Measurements from ENCODE around the gene CCP110. TPM values are rescaled to one million over a fixed set of nuclear protein-coding genes. Genes with fewer than 3 reads are reported as not detected.
A peak's percentile ranks its signal among the peaks of the same experiment; 100 is the strongest.

The CCP110 gene
- total and polyA plus RNA-seq, 2 experiments from 2014 or later, result 8.6 to 11.7 TPM

DNA sequence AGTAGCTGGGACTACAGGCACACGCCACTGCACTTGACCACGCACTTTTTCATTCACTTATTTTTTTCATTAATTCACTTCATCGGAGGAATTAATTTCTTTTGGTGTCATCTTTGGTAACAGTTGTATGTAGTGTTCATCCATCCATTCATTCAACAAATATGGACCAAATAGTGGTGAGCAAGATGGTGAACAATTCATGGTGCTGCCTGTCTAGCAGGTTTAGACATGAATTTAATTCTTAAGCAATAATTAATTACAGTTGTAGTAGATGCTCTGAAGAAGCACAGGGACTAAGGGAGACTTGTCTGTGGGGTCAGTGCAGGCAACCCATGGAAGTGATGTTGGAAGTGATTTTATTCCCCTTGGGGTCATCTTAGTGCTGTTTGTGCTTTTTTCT, 24.3 kb upstream of the CCP110 start:
- H3K27me3 ChIP-seq, result no peaks in the 10 kb centered on the region
- DNase-seq (ENCODE audit: low read depth in 1 of 2, low spot score in 1 of 2), result no peak
- no peak overlapping the region for H3K27ac ChIP-seq
- H3K9me3 ChIP-seq (ENCODE audit: low read depth), result no peaks in the 10 kb centered on the region
- TF ChIP-seq CTCF (IDR thresholded peaks at IDR 0.05; ENCODE audit: low read depth, low read length), result no peak
- no peak overlapping the region for H3K4me3 ChIP-seq
- peaks cover 9% of the 10 kb centered on the region for H3K36me3 ChIP-seq
- H3K4me1 ChIP-seq (ENCODE audit: low read depth), result no peaks in the 10 kb centered on the region

- H3K36me3 ChIP-seq, result peaks cover 28% of the 10 kb centered on the region
- DNase-seq (ENCODE audit: low read depth in 1 of 2, low spot score in 1 of 2), result peak; percentile 77 to 86
- no peaks in the 10 kb centered on the region for H3K27me3 ChIP-seq
- no peak overlapping the region for H3K4me3 ChIP-seq
- peak; percentile 80 for TF ChIP-seq CTCF (IDR thresholded peaks at IDR 0.05; ENCODE audit: low read depth, low read length)
- H3K9me3 ChIP-seq (ENCODE audit: low read depth), result no peaks in the 10 kb centered on the region
- H3K27ac ChIP-seq, result no peak overlapping the region
- no peaks in the 10 kb centered on the region for H3K4me1 ChIP-seq (ENCODE audit: low read depth)
These were observed 21.2 kb upstream of the CCP110 start for GRCh38 chr16:19502395-19503131.

DNA sequence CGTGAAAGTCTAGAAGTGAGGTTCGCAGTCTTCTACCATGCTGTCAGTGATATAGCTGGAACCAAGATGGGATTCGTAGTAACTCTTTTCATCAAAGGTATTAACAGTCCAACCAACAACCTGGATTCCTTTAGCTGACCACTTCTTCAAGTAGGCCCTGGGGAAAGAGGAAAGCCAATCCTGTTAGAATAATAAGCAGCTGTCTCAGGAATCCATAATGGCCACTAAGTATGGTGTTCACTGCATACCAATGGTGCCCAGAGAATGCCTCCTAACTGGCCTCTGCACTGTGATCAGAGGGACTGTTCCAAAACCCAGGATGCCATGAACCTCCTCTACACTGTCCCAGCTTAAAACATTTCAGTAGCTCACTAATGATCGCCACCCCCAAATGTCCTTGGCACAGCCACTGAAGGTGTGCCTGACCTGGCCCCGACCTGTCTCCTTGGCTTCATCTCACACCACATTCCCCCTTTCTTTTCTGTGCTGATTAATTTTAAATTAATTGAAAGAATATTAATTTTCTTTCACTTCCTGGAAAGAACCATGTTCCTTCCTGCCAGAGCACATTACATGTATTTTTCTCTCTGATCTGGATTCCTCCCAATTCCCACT, 20.2 kb upstream of the CCP110 start:
- Histone ChIP-seq H3K4me1 (ENCODE audit: low read depth) (no peaks in the 10 kb centered on the region), H3K36me3 (peaks cover 34% of the 10 kb centered on the region), H3K9me3 (ENCODE audit: low read depth) (no peaks in the 10 kb centered on the region), H3K27ac (no peak overlapping the region), H3K4me3 (no peak overlapping the region), H3K27me3 (no peaks in the 10 kb centered on the region)
- no peak for DNase-seq (ENCODE audit: low read depth in 1 of 2, low spot score in 1 of 2)
- TF ChIP-seq CTCF (IDR thresholded peaks at IDR 0.05; ENCODE audit: low read depth, low read length), result no peak

GRCh38 chr16:19505600-19506303, 18.0 kb upstream of the CCP110 start:
- H3K36me3 ChIP-seq, result peaks cover 51% of the 10 kb centered on the region
- H3K27me3 ChIP-seq, result no peaks in the 10 kb centered on the region
- no peaks in the 10 kb centered on the region for H3K4me1 ChIP-seq (ENCODE audit: low read depth)
- peak in 1 of 2 donors; percentile 63 for DNase-seq (ENCODE audit: low read depth in 1 of 2, low spot score in 1 of 2)
- H3K27ac ChIP-seq, result no peak overlapping the region
- H3K9me3 ChIP-seq (ENCODE audit: low read depth), result no peaks in the 10 kb centered on the region
- TF ChIP-seq CTCF (IDR thresholded peaks at IDR 0.05; ENCODE audit: low read depth, low read length), result no peak
- H3K4me3 ChIP-seq, result no peak overlapping the region

- H3K4me1 ChIP-seq (ENCODE audit: low read depth), result no peaks in the 10 kb centered on the region
- H3K27me3 ChIP-seq, result no peaks in the 10 kb centered on the region
- no peak for DNase-seq (ENCODE audit: low read depth in 1 of 2, low spot score in 1 of 2)
- TF ChIP-seq CTCF (IDR thresholded peaks at IDR 0.05; ENCODE audit: low read depth, low read length), result no peak
- no peak overlapping the region for H3K27ac ChIP-seq
- no peaks in the 10 kb centered on the region for H3K9me3 ChIP-seq (ENCODE audit: low read depth)
- H3K36me3 ChIP-seq, result peaks cover 51% of the 10 kb centered on the region
- no peak overlapping the region for H3K4me3 ChIP-seq
These were observed 16.8 kb upstream of the CCP110 start for GRCh38 chr16:19506965-19507364.

All from cardiac muscle cell (in vitro differentiated cells and primary cell).